GM12891 (cell line): ENCODE results near the gene NEGR1.

Experiments
- DNase-seq: peaks from one replicate; pipeline ENCODE4 v3.0.0; 2011; ENCODE audit warnings: low spot score; ENCODE audit not compliant: insufficient read length
- FAIRE-seq: peaks from 2 replicates; lab custom pipeline; 2011; peaks lifted over from hg19 to GRCh38; lab: Jason Lieb, UNC
- PAX5 ChIP-seq: IDR thresholded peaks from 2 replicates; pipeline ENCODE4 v1.6.1; 2011; ENCODE audit warnings: low read length, moderate library complexity, mild to moderate bottlenecking; ENCODE audit not compliant: insufficient read depth, severe bottlenecking
- POLR2A ChIP-seq: IDR thresholded peaks from 2 replicates; pipeline ENCODE4 v1.6.1; 2011; ENCODE audit warnings: low read depth, low read length, control low read depth
- POLR2AphosphoS5 ChIP-seq: IDR thresholded peaks from 2 replicates; pipeline ENCODE4 v1.6.1; 2011; ENCODE audit warnings: low read depth, low read length, control low read depth
- POU2F2 ChIP-seq: IDR thresholded peaks from 2 replicates; pipeline ENCODE4 v1.6.1; 2011; ENCODE audit warnings: low read depth, mild to moderate bottlenecking, control low read depth, low read length, moderate library complexity
- SPI1 ChIP-seq: IDR thresholded peaks from 2 replicates; pipeline ENCODE4 v1.6.1; 2011; ENCODE audit warnings: low read depth, low read length, control low read depth
- TAF1 ChIP-seq: IDR thresholded peaks from 2 replicates; pipeline ENCODE4 v1.6.1; 2011; ENCODE audit warnings: low read depth, low read length, control low read depth

NEGR1 gene

DNA sequence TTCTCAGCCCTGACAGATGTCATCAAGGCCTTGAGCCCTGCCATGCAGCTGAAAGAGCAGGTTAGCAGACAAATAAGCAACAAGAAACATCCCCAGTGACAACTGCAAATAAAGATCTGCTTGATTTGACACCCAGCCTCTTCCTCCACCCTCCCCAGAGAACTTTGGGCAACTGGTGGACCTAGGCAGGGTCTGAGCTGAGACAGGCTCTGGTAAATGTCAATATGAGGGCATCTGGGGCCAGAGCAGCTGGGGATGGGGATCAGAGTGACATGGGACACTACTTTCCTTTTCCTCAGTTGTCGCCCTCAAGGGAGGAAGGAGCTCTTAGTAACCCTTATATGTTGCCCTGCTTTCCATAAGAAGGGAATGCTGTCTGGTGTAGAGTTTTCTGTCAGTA is 544.1 kb downstream of the NEGR1 start:
- FAIRE-seq = no peak

DNA sequence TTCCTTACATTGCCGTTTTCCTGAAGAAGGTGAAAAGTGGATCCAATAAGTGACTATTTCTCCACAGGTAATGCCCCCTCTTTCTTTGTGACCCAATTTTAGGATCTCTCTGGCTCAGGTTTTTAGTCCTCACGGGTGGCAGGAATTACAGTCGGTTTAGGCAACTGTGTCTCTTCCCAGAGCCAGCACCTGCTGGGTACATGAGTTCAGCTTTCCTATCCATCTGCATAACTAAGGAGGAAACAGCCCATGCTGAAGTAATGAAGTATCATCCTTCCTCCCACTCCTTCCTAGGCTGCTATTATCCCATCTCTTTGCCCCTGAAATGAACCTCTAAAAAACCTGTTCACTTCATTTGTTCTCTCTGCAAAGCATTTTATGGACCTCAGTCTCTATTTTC is 544.6 kb downstream of the NEGR1 start:
- TF ChIP-seq POU2F2 = no peak
- TF ChIP-seq TAF1 = no peak
- no peak for TF ChIP-seq POLR2A
- TF ChIP-seq POLR2AphosphoS5 = no peak
- TF ChIP-seq PAX5 = no peak
- DNase-seq (no peak), FAIRE-seq (no peak)

More for the DNA sequence above, 544.1 kb downstream of the NEGR1 start:
- DNase-seq = no peak
- no peak for TF ChIP-seq POU2F2
- no peak for TF ChIP-seq POLR2AphosphoS5
- TF ChIP-seq PAX5 = no peak
- no peak for TF ChIP-seq TAF1
- TF ChIP-seq SPI1 = no peak
- no peak for TF ChIP-seq POLR2A

- FAIRE-seq = no peak
- TF ChIP-seq SPI1 (no peak), PAX5 (no peak), POU2F2 (no peak), TAF1 (no peak), POLR2AphosphoS5 (no peak), POLR2A (no peak)
- DNase-seq = no peak
These were observed 549.2 kb downstream of the NEGR1 start for GRCh38 chr1:71733121-71733520.

DNA sequence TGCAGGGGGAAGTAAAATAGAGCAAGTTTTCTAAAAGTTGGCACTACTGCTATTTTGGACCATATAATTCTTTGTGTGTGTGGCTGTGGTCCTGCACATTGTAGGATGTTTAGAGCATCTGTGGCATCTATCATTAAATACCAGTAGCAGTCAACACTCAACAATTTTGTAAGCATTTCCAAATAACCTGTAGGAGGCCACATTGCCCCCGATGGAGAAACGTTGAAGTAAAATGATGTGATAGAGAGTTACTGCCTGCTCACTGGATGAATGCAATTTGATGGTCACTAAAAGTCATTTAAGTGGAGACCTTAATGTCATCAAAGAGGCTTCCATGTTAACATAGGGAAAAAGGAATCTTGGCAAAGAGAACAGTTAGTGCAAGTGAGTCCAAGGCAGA is 560.8 kb downstream of the NEGR1 start:
- DNase-seq = no peak
- TF ChIP-seq PAX5 = no peak
- TF ChIP-seq POLR2AphosphoS5 = no peak
- no peak for TF ChIP-seq SPI1
- TF ChIP-seq POLR2A = no peak
- no peak for TF ChIP-seq POU2F2
- TF ChIP-seq TAF1 = no peak
- no peak for FAIRE-seq

DNA sequence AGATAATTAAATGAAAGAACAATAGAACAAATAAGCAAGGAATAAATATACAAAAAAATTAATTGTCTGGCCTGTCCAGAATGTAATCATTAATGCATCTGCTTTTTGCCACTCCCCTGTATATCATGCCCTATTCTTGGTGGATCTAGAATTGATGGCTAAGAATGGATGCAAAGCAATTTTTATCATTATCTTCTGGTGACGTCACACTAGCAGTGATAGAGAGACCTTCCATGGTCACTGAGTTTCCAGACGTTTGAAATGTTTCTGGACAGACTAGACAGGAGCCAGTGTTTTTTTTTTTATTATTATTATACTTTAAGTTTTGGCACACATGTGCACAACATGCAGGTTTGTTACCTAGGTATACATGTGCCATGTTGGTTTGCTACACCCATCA is 563.0 kb downstream of the NEGR1 start:
- TF ChIP-seq TAF1 (no peak), POLR2A (no peak), SPI1 (no peak), PAX5 (no peak)
- DNase-seq (no peak), FAIRE-seq (no peak)

DNA sequence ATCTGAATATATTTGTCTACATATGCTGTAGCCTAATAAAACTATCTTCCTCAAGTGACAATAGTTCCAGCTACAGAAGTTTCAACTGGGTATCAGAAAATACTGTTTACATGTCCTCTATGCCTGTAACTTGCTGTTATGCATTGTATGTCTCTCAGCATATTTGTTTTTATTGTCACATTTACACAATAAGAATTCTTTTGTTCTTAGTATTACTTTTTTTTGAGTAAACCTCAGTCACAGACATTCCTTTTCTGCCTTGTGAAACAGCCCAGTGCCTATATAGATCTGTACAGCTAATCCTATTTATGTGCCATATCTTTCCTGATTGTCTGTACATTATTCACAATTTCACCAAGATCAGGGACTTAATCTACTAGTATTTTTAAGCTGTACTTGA is 565.2 kb downstream of the NEGR1 start:
- no peak for FAIRE-seq
- DNase-seq = no peak
- no peak for TF ChIP-seq TAF1

DNA sequence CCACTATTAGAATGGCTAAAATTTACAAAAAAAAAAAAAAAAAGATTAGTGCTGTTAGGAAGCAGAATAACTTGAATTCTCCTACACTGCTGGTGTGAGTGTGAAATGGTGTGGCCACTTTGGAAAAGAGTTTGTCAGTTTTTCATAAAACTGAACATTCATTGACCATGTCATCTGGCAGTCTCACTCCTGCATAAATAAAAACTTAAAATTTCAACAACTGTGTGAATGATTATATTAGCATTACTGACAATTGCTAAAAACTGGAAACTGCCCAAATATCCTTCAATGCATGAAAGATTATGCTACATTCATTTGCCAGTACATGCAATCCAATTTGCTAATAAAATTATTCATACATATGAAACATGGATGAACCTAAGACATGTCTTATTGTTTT is 570.9 kb downstream of the NEGR1 start:
- FAIRE-seq (no peak), DNase-seq (no peak)
- TF ChIP-seq POU2F2 (no peak), POLR2A (no peak), TAF1 (no peak), PAX5 (no peak), SPI1 (no peak), POLR2AphosphoS5 (no peak)

- FAIRE-seq = no peak
- no peak for DNase-seq
- TF ChIP-seq TAF1 = no peak
- TF ChIP-seq POLR2A = no peak
- TF ChIP-seq SPI1 = no peak
- no peak for TF ChIP-seq POLR2AphosphoS5
- no peak for TF ChIP-seq POU2F2
- TF ChIP-seq PAX5 = no peak
These were observed 576.2 kb downstream of the NEGR1 start for GRCh38 chr1:71706029-71706671.

- no peak for DNase-seq
- FAIRE-seq = no peak
- TF ChIP-seq TAF1 = no peak
- TF ChIP-seq POLR2A = no peak
- no peak for TF ChIP-seq PAX5
These were observed 584.2 kb downstream of the NEGR1 start for GRCh38 chr1:71698186-71698585.

GRCh38 chr1:71695821-71696220 is 586.5 kb downstream of the NEGR1 start:
- FAIRE-seq (no peak), DNase-seq (no peak)
- no peak for TF ChIP-seq POLR2A
- TF ChIP-seq PAX5 = no peak
- no peak for TF ChIP-seq POLR2AphosphoS5
- no peak for TF ChIP-seq SPI1

- TF ChIP-seq POLR2AphosphoS5 (no peak), SPI1 (no peak), POU2F2 (no peak), POLR2A (no peak), TAF1 (no peak), PAX5 (no peak)
- FAIRE-seq (no peak), DNase-seq (no peak)
These were observed 587.3 kb downstream of the NEGR1 start for GRCh38 chr1:71695084-71695483.
